ENCODE data around the gene MAGI2. TPM values are rescaled to one million over a fixed set of nuclear protein-coding genes. Genes with fewer than 3 reads are reported as not detected.

MAGI2 gene
- total RNA-seq, 1 donor from 2014 or later: 64.2 TPM

- peak; percentile 34 for TF ChIP-seq CTCF (IDR thresholded peaks at IDR 0.05; ENCODE audit: partially characterized antibody, unreplicated experiment)
- Mint-ChIP-seq H3K36me3 (ENCODE audit: unreplicated experiment) (no peaks in the 10 kb centered on the region), H3K27me3 (ENCODE audit: unreplicated experiment) (no peaks in the 10 kb centered on the region), H3K4me1 (ENCODE audit: low read depth, unreplicated experiment) (peaks cover 9% of the 10 kb centered on the region), H3K4me3 (ENCODE audit: unreplicated experiment) (no peak overlapping the region), H3K27ac (ENCODE audit: unreplicated experiment) (no peak overlapping the region), H3K9me3 (ENCODE audit: unreplicated experiment) (no peaks in the 10 kb centered on the region)
- DNase-seq: no peak
Observed at GRCh38 chr7:79282070-79282694, 171.3 kb downstream of the MAGI2 start.

- Mint-ChIP-seq H3K27me3 (ENCODE audit: unreplicated experiment) (no peaks in the 10 kb centered on the region), H3K4me1 (ENCODE audit: low read depth, unreplicated experiment) (peaks cover 9% of the 10 kb centered on the region), H3K9me3 (ENCODE audit: unreplicated experiment) (no peaks in the 10 kb centered on the region), H3K4me3 (ENCODE audit: unreplicated experiment) (no peak overlapping the region), H3K36me3 (ENCODE audit: unreplicated experiment) (no peaks in the 10 kb centered on the region), H3K27ac (ENCODE audit: unreplicated experiment) (no peak overlapping the region)
- TF ChIP-seq CTCF (IDR thresholded peaks at IDR 0.05; ENCODE audit: partially characterized antibody, unreplicated experiment): no peak
- DNase-seq: no peak
Observed at GRCh38 chr7:79281426-79281825, 172.0 kb downstream of the MAGI2 start.

GRCh38 chr7:79272938-79273337, 180.5 kb downstream of the MAGI2 start:
- no peak for DNase-seq
- Mint-ChIP-seq H3K27me3 (ENCODE audit: unreplicated experiment) (no peaks in the 10 kb centered on the region), H3K4me1 (ENCODE audit: low read depth, unreplicated experiment) (peaks cover 2% of the 10 kb centered on the region), H3K36me3 (ENCODE audit: unreplicated experiment) (no peaks in the 10 kb centered on the region), H3K4me3 (ENCODE audit: unreplicated experiment) (no peak overlapping the region), H3K9me3 (ENCODE audit: unreplicated experiment) (no peaks in the 10 kb centered on the region), H3K27ac (ENCODE audit: unreplicated experiment) (no peak overlapping the region)
- no peak for TF ChIP-seq CTCF (IDR thresholded peaks at IDR 0.05; ENCODE audit: partially characterized antibody, unreplicated experiment)

DNA sequence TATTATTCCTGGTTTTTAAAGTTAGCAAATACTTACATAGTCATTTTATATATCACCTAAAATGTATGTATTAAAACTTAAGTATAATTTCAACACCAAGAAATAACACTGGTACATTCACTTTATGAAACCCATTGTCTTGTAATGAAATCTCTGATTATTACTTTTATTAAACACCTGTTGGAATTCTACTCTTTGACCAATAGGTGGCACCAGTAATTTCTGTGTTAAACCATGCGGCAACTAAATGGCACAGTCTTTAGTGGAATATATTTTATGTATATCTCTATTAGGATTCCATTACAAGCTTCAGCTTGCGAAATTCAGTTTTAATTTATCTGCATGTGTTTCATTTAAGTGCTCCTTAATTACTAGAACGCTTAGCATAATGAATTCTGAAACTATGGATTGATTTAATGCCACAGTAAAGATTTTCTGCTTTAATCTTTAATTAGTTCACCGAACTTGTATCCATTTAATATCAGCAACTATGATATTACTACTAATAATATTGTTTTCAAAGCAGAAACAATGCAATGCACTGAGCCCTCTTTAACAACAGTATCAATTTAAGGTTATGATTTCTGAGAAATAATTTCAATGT, 181.3 kb downstream of the MAGI2 start:
- Mint-ChIP-seq H3K9me3 (ENCODE audit: unreplicated experiment) (no peaks in the 10 kb centered on the region), H3K27me3 (ENCODE audit: unreplicated experiment) (no peaks in the 10 kb centered on the region), H3K4me3 (ENCODE audit: unreplicated experiment) (no peak overlapping the region), H3K27ac (ENCODE audit: unreplicated experiment) (no peak overlapping the region), H3K36me3 (ENCODE audit: unreplicated experiment) (no peaks in the 10 kb centered on the region), H3K4me1 (ENCODE audit: low read depth, unreplicated experiment) (no peaks in the 10 kb centered on the region)
- DNase-seq: no peak
- TF ChIP-seq CTCF (IDR thresholded peaks at IDR 0.05; ENCODE audit: partially characterized antibody, unreplicated experiment): peak; percentile 79

DNA sequence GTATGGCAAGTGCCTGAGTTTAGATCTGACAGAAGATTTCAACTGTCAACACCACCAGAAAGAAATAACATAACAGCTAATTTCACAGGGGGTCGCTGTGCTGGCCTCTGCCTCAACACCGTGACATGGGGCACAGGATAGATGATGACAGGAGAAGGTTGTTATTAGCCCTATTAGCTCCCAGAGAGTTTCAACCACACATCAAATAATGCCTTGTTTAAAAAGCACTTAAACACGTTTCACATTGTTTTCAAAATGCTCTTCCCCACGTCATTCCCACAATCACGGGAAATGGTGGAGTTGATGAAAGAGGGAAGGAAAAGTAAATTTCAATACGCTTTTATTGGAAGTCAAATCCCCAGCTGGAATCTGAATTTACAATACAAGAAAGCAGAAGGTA, 184.7 kb downstream of the MAGI2 start:
- no peak for DNase-seq
- no peaks in the 10 kb centered on the region for H3K9me3 Mint-ChIP-seq (ENCODE audit: unreplicated experiment)
- no peaks in the 10 kb centered on the region for H3K27me3 Mint-ChIP-seq (ENCODE audit: unreplicated experiment)
- no peak overlapping the region for H3K27ac Mint-ChIP-seq (ENCODE audit: unreplicated experiment)
- TF ChIP-seq CTCF (IDR thresholded peaks at IDR 0.05; ENCODE audit: partially characterized antibody, unreplicated experiment): no peak
- H3K4me1 Mint-ChIP-seq (ENCODE audit: low read depth, unreplicated experiment): no peaks in the 10 kb centered on the region
- no peak overlapping the region for H3K4me3 Mint-ChIP-seq (ENCODE audit: unreplicated experiment)
- no peaks in the 10 kb centered on the region for H3K36me3 Mint-ChIP-seq (ENCODE audit: unreplicated experiment)

Data from glutamatergic neuron (in vitro differentiated cells).